Astrocyte of the spinal cord (primary cell): ENCODE measurements around the gene HMX1.

Experiments used
- DNase-seq: peaks from one replicate; pipeline ENCODE4 v3.0.0; 2011; ENCODE audit warnings: low read depth, low spot score
- H3K4me3 ChIP-seq: 2 replicates; pipeline ENCODE4 v1.5.1; 2011; ENCODE audit warnings: low read depth, mild to moderate bottlenecking, low read length, moderate library complexity
- CTCF ChIP-seq: IDR thresholded peaks from 2 replicates; pipeline ENCODE4 v1.5.1; 2012; ENCODE audit warnings: low read depth, mild to moderate bottlenecking, low read length, inconsistent platforms
- in situ Hi-C: cut with HindIII; loops from 2 replicates; pipeline ENCODE4 v1.10.0; 2017; ENCODE audit warnings: low sequenced_read_pairs

HMX1 gene

GRCh38 chr4:8861576-8862295, 9.9 kb downstream of the HMX1 start:
- no peak for TF ChIP-seq CTCF
- no peak overlapping the region for H3K4me3 ChIP-seq
- in situ Hi-C loops: no loop called here
- no peak for DNase-seq

- no peak for TF ChIP-seq CTCF
- in situ Hi-C loops: no loop called here
- no peak for DNase-seq
- H3K4me3 ChIP-seq: no peak overlapping the region
Measured at GRCh38 chr4:8860892-8861575, 10.6 kb downstream of the HMX1 start.

- TF ChIP-seq CTCF: no peak
- DNase-seq: no peak
- no peak overlapping the region for H3K4me3 ChIP-seq
- in situ Hi-C loops: no loop called here
Measured at GRCh38 chr4:8860096-8860891, 11.3 kb downstream of the HMX1 start.

GRCh38 chr4:8859550-8860095, 12.0 kb downstream of the HMX1 start:
- DNase-seq: no peak
- no peak overlapping the region for H3K4me3 ChIP-seq
- in situ Hi-C loops: no loop called here
- TF ChIP-seq CTCF: no peak

GRCh38 chr4:8858701-8859210, 12.9 kb downstream of the HMX1 start:
- H3K4me3 ChIP-seq: no peak overlapping the region
- in situ Hi-C loops: no loop called here
- no peak for DNase-seq
- no peak for TF ChIP-seq CTCF
